Measurements from ENCODE around the gene TYR. TPM values are rescaled to one million over a fixed set of nuclear protein-coding genes. Genes with fewer than 3 reads are reported as not detected.
"Not testable (repeated sequence)": the region's sequence is repeated elsewhere in the genome, so short reads cannot be mapped to it uniquely, and the experiment has no call there.

Gene TYR
- total RNA-seq, 1 donor from 2014 or later = not detected

DNA sequence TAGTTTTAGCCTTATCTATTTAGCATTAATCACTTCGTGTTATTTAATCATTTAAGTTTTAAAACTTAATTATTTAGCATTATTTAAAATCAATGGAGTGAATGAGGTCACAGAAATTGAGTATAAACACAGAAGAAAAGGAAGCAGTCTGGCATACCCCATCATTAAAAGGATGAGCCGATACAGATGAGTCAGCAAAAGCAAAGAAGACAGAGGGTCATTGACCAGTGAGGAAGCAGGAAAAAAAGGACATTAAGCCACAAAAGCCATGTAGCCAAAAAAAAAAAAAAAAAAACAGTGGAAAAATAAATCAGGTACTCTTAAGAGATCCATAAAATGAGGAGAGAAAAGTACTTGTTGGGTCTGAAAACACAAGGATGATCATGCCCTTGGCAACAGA, 71.5 kb downstream of the TYR start:
- H3K9me3 Mint-ChIP-seq (ENCODE audit: unreplicated experiment) = no peaks in the 10 kb centered on the region
- H3K27me3 Mint-ChIP-seq (ENCODE audit: unreplicated experiment) = no peaks in the 10 kb centered on the region
- no peak for DNase-seq (ENCODE audit: low spot score)
- H3K27ac Mint-ChIP-seq (ENCODE audit: unreplicated experiment) = peak overlapping the region; percentile 87
- H3K36me3 Mint-ChIP-seq (ENCODE audit: low read depth, unreplicated experiment) = no peaks in the 10 kb centered on the region
- H3K4me1 Mint-ChIP-seq (ENCODE audit: unreplicated experiment) = peaks cover 12% of the 10 kb centered on the region
- H3K4me3 Mint-ChIP-seq (ENCODE audit: unreplicated experiment) = no peak overlapping the region
- TF ChIP-seq, protein P1, sequence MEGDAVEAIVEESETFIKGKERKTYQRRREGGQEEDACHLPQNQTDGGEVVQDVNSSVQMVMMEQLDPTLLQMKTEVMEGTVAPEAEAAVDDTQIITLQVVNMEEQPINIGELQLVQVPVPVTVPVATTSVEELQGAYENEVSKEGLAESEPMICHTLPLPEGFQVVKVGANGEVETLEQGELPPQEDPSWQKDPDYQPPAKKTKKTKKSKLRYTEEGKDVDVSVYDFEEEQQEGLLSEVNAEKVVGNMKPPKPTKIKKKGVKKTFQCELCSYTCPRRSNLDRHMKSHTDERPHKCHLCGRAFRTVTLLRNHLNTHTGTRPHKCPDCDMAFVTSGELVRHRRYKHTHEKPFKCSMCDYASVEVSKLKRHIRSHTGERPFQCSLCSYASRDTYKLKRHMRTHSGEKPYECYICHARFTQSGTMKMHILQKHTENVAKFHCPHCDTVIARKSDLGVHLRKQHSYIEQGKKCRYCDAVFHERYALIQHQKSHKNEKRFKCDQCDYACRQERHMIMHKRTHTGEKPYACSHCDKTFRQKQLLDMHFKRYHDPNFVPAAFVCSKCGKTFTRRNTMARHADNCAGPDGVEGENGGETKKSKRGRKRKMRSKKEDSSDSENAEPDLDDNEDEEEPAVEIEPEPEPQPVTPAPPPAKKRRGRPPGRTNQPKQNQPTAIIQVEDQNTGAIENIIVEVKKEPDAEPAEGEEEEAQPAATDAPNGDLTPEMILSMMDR (IDR thresholded peaks at IDR 0.05; ENCODE audit: unreplicated experiment) = no peak

DNA sequence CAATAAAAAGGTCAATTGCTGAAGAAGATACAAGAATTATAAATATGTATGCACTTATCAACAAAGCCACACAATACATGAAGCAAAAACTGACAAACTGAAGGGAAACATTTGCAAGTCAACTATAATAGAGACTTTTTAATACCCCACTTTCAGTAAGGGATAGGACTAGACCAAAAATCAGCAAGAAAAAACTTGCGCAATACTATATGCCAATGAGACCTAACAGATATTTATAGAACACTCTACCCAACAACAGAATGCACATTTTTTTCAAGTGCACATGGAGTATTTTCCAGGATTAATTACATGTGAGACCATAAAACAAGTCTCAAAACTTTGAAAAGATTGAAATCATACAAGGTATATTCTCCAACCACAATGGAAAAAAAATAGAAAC, 83.8 kb downstream of the TYR start:
- H3K9me3 Mint-ChIP-seq (ENCODE audit: unreplicated experiment); DNase-seq (ENCODE audit: low spot score); H3K36me3 Mint-ChIP-seq (ENCODE audit: low read depth, unreplicated experiment); H3K4me1 Mint-ChIP-seq (ENCODE audit: unreplicated experiment); H3K4me3 Mint-ChIP-seq (ENCODE audit: unreplicated experiment); H3K27ac Mint-ChIP-seq (ENCODE audit: unreplicated experiment); H3K27me3 Mint-ChIP-seq (ENCODE audit: unreplicated experiment): not testable (repeated sequence)

DNA sequence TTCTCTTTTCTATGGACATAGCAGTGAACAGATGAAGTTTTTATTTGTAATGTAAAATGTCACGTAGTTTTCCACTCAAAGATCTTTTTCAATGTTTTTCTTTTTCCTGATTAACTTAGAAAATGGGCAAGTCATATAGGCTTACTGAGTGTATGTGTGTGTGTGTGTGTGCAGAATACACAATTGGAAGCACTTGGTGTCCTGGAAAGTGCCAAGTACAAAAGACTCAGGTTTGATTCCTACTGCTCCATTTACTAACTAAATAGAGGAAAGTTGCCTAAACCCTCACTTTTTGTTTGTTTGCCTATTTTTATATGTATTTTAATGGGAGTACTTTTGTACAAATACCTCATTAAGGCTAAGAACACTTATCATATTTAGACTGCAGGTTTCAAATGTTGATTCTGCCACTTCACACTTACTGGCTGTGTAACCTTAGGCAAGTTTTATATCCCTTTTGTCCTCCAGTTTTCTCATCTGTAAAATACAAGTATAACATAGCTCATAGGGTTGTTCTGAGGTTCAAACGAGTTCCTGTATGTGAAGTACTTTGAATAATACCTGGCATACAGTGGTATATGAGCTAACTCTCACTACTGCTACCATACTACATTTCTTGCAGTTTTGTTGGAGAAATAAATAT, 90.1 kb downstream of the TYR start:
- Mint-ChIP-seq H3K36me3 (ENCODE audit: low read depth, unreplicated experiment) (no peaks in the 10 kb centered on the region), H3K27me3 (ENCODE audit: unreplicated experiment) (no peaks in the 10 kb centered on the region), H3K9me3 (ENCODE audit: unreplicated experiment) (no peaks in the 10 kb centered on the region), H3K4me1 (ENCODE audit: unreplicated experiment) (no peaks in the 10 kb centered on the region), H3K27ac (ENCODE audit: unreplicated experiment) (no peak overlapping the region), H3K4me3 (ENCODE audit: unreplicated experiment) (no peak overlapping the region)
- TF ChIP-seq, protein P1 (IDR thresholded peaks at IDR 0.05; ENCODE audit: unreplicated experiment) = no peak
- no peak for DNase-seq (ENCODE audit: low spot score)

DNA sequence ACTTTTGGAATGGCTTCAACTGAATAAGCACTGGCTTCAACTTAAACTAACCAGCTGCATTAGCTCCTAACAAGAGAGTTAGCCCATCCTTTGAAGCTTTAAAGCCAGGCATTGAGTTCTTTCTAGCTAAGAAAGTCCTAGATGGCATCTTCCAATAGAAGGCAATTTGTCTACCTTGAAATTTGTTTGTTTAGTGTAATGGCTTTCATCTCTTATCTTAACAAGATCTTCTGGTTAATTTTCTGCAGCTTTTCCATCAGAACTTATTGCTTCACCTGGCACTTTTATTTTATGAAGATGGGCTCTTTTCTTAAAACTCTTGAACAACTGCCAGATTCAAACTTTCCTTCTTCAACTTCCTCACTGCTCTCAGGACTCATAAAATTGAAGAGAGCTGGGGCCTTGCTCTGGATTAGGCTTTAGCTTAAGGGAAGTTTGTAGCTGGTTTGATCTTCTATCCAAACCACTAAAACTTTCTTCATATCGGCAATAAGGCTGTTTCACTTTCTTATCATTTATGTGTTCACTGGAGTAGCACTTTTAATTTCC, 94.9 kb downstream of the TYR start:
- H3K4me3 Mint-ChIP-seq (ENCODE audit: unreplicated experiment); H3K27me3 Mint-ChIP-seq (ENCODE audit: unreplicated experiment); H3K27ac Mint-ChIP-seq (ENCODE audit: unreplicated experiment); H3K36me3 Mint-ChIP-seq (ENCODE audit: low read depth, unreplicated experiment); DNase-seq (ENCODE audit: low spot score); H3K9me3 Mint-ChIP-seq (ENCODE audit: unreplicated experiment); H3K4me1 Mint-ChIP-seq (ENCODE audit: unreplicated experiment): not testable (repeated sequence)

DNA sequence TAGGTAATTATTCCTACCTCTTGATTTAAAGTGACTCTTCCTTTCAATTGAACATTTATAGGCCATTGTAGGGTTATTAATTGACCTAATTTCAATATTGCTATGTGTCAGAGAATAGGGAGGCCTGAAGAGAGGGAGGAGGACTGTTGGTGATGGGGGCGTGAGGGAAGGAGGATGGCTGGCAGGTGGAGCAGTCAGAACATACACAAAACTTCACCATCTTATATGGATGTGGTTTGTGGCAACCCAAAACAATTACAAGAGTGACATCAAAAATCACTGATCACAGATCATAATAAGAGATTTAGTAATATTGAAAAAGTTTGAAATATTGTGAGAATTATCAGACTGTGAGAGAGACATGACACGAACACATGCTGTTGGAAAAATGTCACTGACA, 95.5 kb downstream of the TYR start:
- H3K4me1 Mint-ChIP-seq (ENCODE audit: unreplicated experiment); H3K4me3 Mint-ChIP-seq (ENCODE audit: unreplicated experiment); H3K9me3 Mint-ChIP-seq (ENCODE audit: unreplicated experiment); DNase-seq (ENCODE audit: low spot score); H3K27me3 Mint-ChIP-seq (ENCODE audit: unreplicated experiment); H3K36me3 Mint-ChIP-seq (ENCODE audit: low read depth, unreplicated experiment); H3K27ac Mint-ChIP-seq (ENCODE audit: unreplicated experiment): not testable (repeated sequence)

DNA sequence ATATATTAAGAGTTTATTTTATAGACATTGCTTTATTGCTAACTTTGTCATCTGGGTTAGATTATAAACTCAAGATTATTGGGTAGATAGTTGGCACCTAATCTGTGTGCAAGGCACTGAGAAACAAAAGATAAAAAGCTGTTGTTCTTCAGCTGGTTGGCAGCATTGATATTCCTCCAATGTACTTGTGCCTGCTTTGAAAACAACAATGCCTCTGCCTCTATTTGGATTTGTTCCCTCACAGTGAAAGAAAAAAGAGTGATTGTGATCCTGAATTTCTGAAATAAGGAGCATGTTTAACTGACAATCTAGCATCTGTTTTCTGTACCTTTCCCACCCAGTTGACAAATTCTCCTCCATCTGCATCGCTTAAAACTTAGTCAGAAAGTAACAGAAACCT, 98.3 kb downstream of the TYR start:
- H3K36me3 Mint-ChIP-seq (ENCODE audit: low read depth, unreplicated experiment) = no peaks in the 10 kb centered on the region

More for the DNA sequence above, 98.3 kb downstream of the TYR start:
- no peak overlapping the region for H3K4me3 Mint-ChIP-seq (ENCODE audit: unreplicated experiment)
- H3K4me1 Mint-ChIP-seq (ENCODE audit: unreplicated experiment) = peaks cover 4% of the 10 kb centered on the region
- no peak overlapping the region for H3K27ac Mint-ChIP-seq (ENCODE audit: unreplicated experiment)
- TF ChIP-seq, protein P1 (IDR thresholded peaks at IDR 0.05; ENCODE audit: unreplicated experiment) = no peak
- no peak for DNase-seq (ENCODE audit: low spot score)
- no peaks in the 10 kb centered on the region for H3K9me3 Mint-ChIP-seq (ENCODE audit: unreplicated experiment)
- H3K27me3 Mint-ChIP-seq (ENCODE audit: unreplicated experiment) = no peaks in the 10 kb centered on the region

Measured in endothelial cell (in vitro differentiated cells).